SK-N-SH (cell line): ENCODE results near the gene CYP2W1.

Experiments used
- CHD2 ChIP-seq: fragments of 150-350 bp; IDR thresholded peaks from 2 replicates; pipeline ENCODE4 v1.6.1; 2018; ENCODE audit warnings: low read length; ENCODE audit not compliant: partially characterized antibody
- EZH2phosphoT487 ChIP-seq: fragments of 200-600 bp; sonication (generic); IDR thresholded peaks from 2 replicates; pipeline ENCODE4 v1.6.1; 2017; ENCODE audit warnings: low read depth, mixed run types, mild to moderate bottlenecking, antibody characterized with exemption, moderate library complexity, borderline replicate concordance
- POLR2AphosphoS5 ChIP-seq: IDR thresholded peaks from 2 replicates; pipeline ENCODE4 v1.6.1; 2012; ENCODE audit warnings: low read depth, low read length
- RAD21 ChIP-seq: IDR thresholded peaks from 2 replicates; pipeline ENCODE4 v1.6.1; 2012; ENCODE audit warnings: mild to moderate bottlenecking, low read length
- TF ChIP-seq, protein P1 (sequence below): fragments of 200-600 bp; sonication (generic); IDR thresholded peaks from 2 replicates; pipeline ENCODE4 v1.6.1; 2017; ENCODE audit warnings: antibody characterized with exemption, mild to moderate bottlenecking, moderate library complexity
- TF ChIP-seq, protein P2 (sequence below): IDR thresholded peaks from 2 replicates; pipeline ENCODE4 v1.4.0; 2012; ENCODE audit warnings: low read depth

DNA sequence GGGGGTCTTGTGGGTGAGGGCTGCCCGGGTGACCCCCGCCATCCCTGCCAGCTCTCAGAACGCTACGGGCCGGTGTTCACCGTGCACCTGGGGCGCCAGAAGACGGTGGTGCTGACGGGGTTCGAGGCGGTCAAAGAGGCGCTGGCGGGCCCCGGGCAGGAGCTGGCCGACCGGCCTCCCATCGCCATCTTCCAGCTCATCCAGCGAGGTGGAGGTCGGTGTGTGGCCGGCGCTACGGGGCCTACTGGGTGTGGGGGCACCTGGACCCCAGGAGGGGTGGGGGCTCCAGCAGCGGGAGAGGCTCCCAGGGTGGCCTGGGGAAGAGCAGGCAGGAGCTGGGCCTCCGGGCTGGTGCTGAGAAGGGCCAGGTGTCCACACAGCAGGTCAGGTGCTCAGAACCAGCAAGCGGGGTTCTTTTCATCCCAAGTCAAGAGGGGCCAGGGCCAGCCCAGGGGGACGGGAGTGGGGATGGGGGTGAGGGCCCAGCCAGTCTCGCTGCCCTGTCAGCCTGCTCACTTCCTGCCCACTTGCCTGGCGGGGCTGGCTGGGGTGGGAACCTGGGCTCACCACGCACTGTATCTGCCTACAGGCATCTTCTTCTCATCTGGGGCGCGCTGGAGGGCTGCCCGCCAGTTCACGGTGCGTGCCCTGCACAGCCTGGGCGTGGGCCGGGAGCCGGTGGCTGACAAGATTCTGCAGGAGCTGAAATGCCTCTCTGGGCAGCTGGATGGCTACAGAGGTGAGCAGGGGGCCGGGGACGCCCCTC, 1.6 kb downstream of the CYP2W1 start:
- no peak for TF ChIP-seq POLR2AphosphoS5
- TF ChIP-seq, protein P1, sequence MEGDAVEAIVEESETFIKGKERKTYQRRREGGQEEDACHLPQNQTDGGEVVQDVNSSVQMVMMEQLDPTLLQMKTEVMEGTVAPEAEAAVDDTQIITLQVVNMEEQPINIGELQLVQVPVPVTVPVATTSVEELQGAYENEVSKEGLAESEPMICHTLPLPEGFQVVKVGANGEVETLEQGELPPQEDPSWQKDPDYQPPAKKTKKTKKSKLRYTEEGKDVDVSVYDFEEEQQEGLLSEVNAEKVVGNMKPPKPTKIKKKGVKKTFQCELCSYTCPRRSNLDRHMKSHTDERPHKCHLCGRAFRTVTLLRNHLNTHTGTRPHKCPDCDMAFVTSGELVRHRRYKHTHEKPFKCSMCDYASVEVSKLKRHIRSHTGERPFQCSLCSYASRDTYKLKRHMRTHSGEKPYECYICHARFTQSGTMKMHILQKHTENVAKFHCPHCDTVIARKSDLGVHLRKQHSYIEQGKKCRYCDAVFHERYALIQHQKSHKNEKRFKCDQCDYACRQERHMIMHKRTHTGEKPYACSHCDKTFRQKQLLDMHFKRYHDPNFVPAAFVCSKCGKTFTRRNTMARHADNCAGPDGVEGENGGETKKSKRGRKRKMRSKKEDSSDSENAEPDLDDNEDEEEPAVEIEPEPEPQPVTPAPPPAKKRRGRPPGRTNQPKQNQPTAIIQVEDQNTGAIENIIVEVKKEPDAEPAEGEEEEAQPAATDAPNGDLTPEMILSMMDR = no peak
- TF ChIP-seq RAD21 = no peak
- TF ChIP-seq, protein P2, sequence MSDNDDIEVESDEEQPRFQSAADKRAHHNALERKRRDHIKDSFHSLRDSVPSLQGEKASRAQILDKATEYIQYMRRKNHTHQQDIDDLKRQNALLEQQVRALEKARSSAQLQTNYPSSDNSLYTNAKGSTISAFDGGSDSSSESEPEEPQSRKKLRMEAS = no peak
- no peak for TF ChIP-seq EZH2phosphoT487
- TF ChIP-seq CHD2 = no peak
